Natural killer cell treated with Interleukin-12 subunit alpha and Interleukin-12 subunit beta and Interleukin-15 and Interleukin-18, amount 100 ng/mL, for 72 hours (primary cell): ENCODE results near the gene PAXIP1. TPM values are rescaled to one million over a fixed set of nuclear protein-coding genes. Genes with fewer than 3 reads are reported as not detected.
"Not testable (repeated sequence)": the region's sequence is repeated elsewhere in the genome, so short reads cannot be mapped to it uniquely, and the experiment has no call there.

ENCODE experiments used
- ATAC-seq, 2 donors: fragments of 150-1000 bp; cut with Tn5 transposase in 1 of 2; sonication (Bioruptor Pico), chemical (Tn5 transposase) in 1 of 2; 2 replicates each; pipeline ENCODE4 v1.10.0; 2021
- DNase-seq: peaks from one replicate; pipeline ENCODE4 v3.0.0; 2022; ENCODE audit warnings: low spot score
- H3K27ac Mint-ChIP-seq, 2 donors: 1 replicate in 1 of 2; 2 replicates in 1 of 2; pipeline ENCODE4 v1.8.0; 2022; ENCODE audit warnings: mixed read lengths in 2 of 2, mild to moderate bottlenecking in 1 of 2, moderate library complexity in 1 of 2
- H3K27me3 Mint-ChIP-seq, 2 donors: 1 replicate in 1 of 2; 2 replicates in 1 of 2; pipeline ENCODE4 v1.8.0; 2022; ENCODE audit warnings: mixed read lengths in 2 of 2
- H3K36me3 Mint-ChIP-seq: one replicate; pipeline ENCODE4 v1.8.0; 2022; ENCODE audit warnings: mixed read lengths
- H3K4me1 Mint-ChIP-seq, 2 donors: 1 replicate in 1 of 2; 2 replicates in 1 of 2; pipeline ENCODE4 v1.8.0; 2022; ENCODE audit warnings: low read depth in 2 of 2, mixed read lengths in 2 of 2, mild to moderate bottlenecking in 1 of 2
- H3K4me3 Mint-ChIP-seq: one replicate; pipeline ENCODE4 v1.8.0; 2022; ENCODE audit warnings: mixed read lengths
- H3K9me3 Mint-ChIP-seq: 2 replicates; pipeline ENCODE4 v1.8.0; 2022; ENCODE audit warnings: mixed read lengths
- total RNA-seq, 2 donors: library from RNA; stranded (reverse); gene quantifications; one replicate each; pipeline ENCODE4 v1.2.3, GENCODE V29; 2022

Gene PAXIP1
- total RNA-seq, 2 donors from 2014 or later = 19.3 to 33.4 TPM

- H3K9me3 Mint-ChIP-seq = no peaks in the 10 kb centered on the region
- peaks cover 25% of the 10 kb centered on the region for H3K36me3 Mint-ChIP-seq
- H3K4me3 Mint-ChIP-seq = no peak overlapping the region
- ATAC-seq = no peak
- no peak overlapping the region for H3K27ac Mint-ChIP-seq
- no peaks in the 10 kb centered on the region for H3K27me3 Mint-ChIP-seq
- no peak for DNase-seq
- H3K4me1 Mint-ChIP-seq = no peaks in the 10 kb centered on the region
Observed at GRCh38 chr7:154947604-154948003, 55.3 kb downstream of the PAXIP1 start.

GRCh38 chr7:154946166-154946565 is 56.8 kb downstream of the PAXIP1 start:
- no peaks in the 10 kb centered on the region for H3K4me1 Mint-ChIP-seq

GRCh38 chr7:154943906-154944305 is 59.0 kb downstream of the PAXIP1 start:
- no peaks in the 10 kb centered on the region for H3K9me3 Mint-ChIP-seq
- DNase-seq = no peak
- H3K4me1 Mint-ChIP-seq = no peaks in the 10 kb centered on the region
- no peak overlapping the region for H3K4me3 Mint-ChIP-seq
- H3K27ac Mint-ChIP-seq = no peak overlapping the region
- ATAC-seq = no peak
- H3K27me3 Mint-ChIP-seq = no peaks in the 10 kb centered on the region
- H3K36me3 Mint-ChIP-seq = peaks cover 11% of the 10 kb centered on the region

More at GRCh38 chr7:154946166-154946565, 56.8 kb downstream of the PAXIP1 start:
- no peaks in the 10 kb centered on the region for H3K9me3 Mint-ChIP-seq
- no peak for DNase-seq
- no peak overlapping the region for H3K27ac Mint-ChIP-seq
- H3K27me3 Mint-ChIP-seq = no peaks in the 10 kb centered on the region
- peaks cover 19% of the 10 kb centered on the region for H3K36me3 Mint-ChIP-seq
- H3K4me3 Mint-ChIP-seq = no peak overlapping the region
- ATAC-seq = no peak

- Mint-ChIP-seq H3K9me3 (no peaks in the 10 kb centered on the region), H3K4me3 (no peak overlapping the region), H3K36me3 (peaks cover 9% of the 10 kb centered on the region), H3K27ac (no peak overlapping the region), H3K4me1 (no peaks in the 10 kb centered on the region), H3K27me3 (no peaks in the 10 kb centered on the region)
- ATAC-seq = no peak
- DNase-seq = no peak
Observed at GRCh38 chr7:154942691-154943090, 60.2 kb downstream of the PAXIP1 start.

GRCh38 chr7:154937837-154938236 is 65.1 kb downstream of the PAXIP1 start:
- Mint-ChIP-seq H3K36me3 (peaks cover 18% of the 10 kb centered on the region), H3K4me1 (peaks cover 0 to 3% of the 10 kb centered on the region in 2 donors), H3K4me3 (no peak overlapping the region), H3K9me3 (peaks cover 7% of the 10 kb centered on the region), H3K27me3 (no peaks in the 10 kb centered on the region), H3K27ac (no peak overlapping the region)
- ATAC-seq = no peak
- DNase-seq = no peak

- not testable (repeated sequence) for H3K27me3 Mint-ChIP-seq, ATAC-seq, H3K27ac Mint-ChIP-seq, DNase-seq, H3K4me3 Mint-ChIP-seq, H3K9me3 Mint-ChIP-seq, H3K4me1 Mint-ChIP-seq
- peaks cover 18% of the 10 kb centered on the region for H3K36me3 Mint-ChIP-seq
Observed at GRCh38 chr7:154934353-154934952, 68.5 kb downstream of the PAXIP1 start.

GRCh38 chr7:154931906-154932305 is 71.0 kb downstream of the PAXIP1 start:
- peaks cover 7% of the 10 kb centered on the region for H3K9me3 Mint-ChIP-seq
- H3K4me3 Mint-ChIP-seq = no peak overlapping the region
- H3K4me1 Mint-ChIP-seq = peaks cover 23 to 24% of the 10 kb centered on the region in 2 donors
- H3K27ac Mint-ChIP-seq = no peak overlapping the region
- H3K36me3 Mint-ChIP-seq = peaks cover 18% of the 10 kb centered on the region
- peaks cover 0 to 3% of the 10 kb centered on the region in 2 donors for H3K27me3 Mint-ChIP-seq
- no peak for ATAC-seq
- no peak for DNase-seq

- Mint-ChIP-seq H3K27me3 (peaks cover 6 to 14% of the 10 kb centered on the region in 2 donors), H3K27ac (peak overlapping the region; percentile 70 to 96), H3K9me3 (peaks cover 3% of the 10 kb centered on the region), H3K36me3 (peaks cover 9% of the 10 kb centered on the region), H3K4me3 (peak overlapping the region; percentile 94), H3K4me1 (peaks cover 19 to 24% of the 10 kb centered on the region in 2 donors)
- DNase-seq (no peak), ATAC-seq (no peak)
Observed at GRCh38 chr7:154929006-154929726, 73.8 kb downstream of the PAXIP1 start.

GRCh38 chr7:154928136-154929005 is 74.6 kb downstream of the PAXIP1 start:
- Mint-ChIP-seq H3K27me3 (peaks cover 7 to 17% of the 10 kb centered on the region in 2 donors), H3K9me3 (no peaks in the 10 kb centered on the region), H3K4me3 (peak overlapping the region; percentile 94), H3K36me3 (peaks cover 3% of the 10 kb centered on the region), H3K27ac (peak overlapping the region; percentile 70 to 96), H3K4me1 (peaks cover 19 to 24% of the 10 kb centered on the region in 2 donors)
- ATAC-seq (peak; percentile 82 to 90), DNase-seq (no peak)

- peak overlapping the region; percentile 94 for H3K4me3 Mint-ChIP-seq
- peaks cover 7 to 17% of the 10 kb centered on the region in 2 donors for H3K27me3 Mint-ChIP-seq
- peaks cover 19 to 24% of the 10 kb centered on the region in 2 donors for H3K4me1 Mint-ChIP-seq
- H3K9me3 Mint-ChIP-seq = no peaks in the 10 kb centered on the region
- ATAC-seq (peak; percentile 63 to 66), DNase-seq (peak; percentile 84)
- peak overlapping the region; percentile 70 to 96 for H3K27ac Mint-ChIP-seq
- H3K36me3 Mint-ChIP-seq = no peaks in the 10 kb centered on the region
Observed at GRCh38 chr7:154927624-154928125, 75.2 kb downstream of the PAXIP1 start.

GRCh38 chr7:154922472-154922871 is 80.5 kb downstream of the PAXIP1 start:
- H3K36me3 Mint-ChIP-seq, H3K9me3 Mint-ChIP-seq, H3K4me3 Mint-ChIP-seq, ATAC-seq, H3K27ac Mint-ChIP-seq, DNase-seq, H3K4me1 Mint-ChIP-seq: not testable (repeated sequence)
- peaks cover 13 to 17% of the 10 kb centered on the region in 2 donors for H3K27me3 Mint-ChIP-seq

GRCh38 chr7:154919344-154920225 is 83.3 kb downstream of the PAXIP1 start:
- DNase-seq (no peak), ATAC-seq (no peak)
- H3K27me3 Mint-ChIP-seq = peaks cover 7 to 21% of the 10 kb centered on the region in 2 donors
- peaks cover 0 to 3% of the 10 kb centered on the region in 2 donors for H3K4me1 Mint-ChIP-seq
- H3K36me3 Mint-ChIP-seq = no peaks in the 10 kb centered on the region
- H3K27ac Mint-ChIP-seq = no peak overlapping the region
- no peak overlapping the region for H3K4me3 Mint-ChIP-seq
- no peaks in the 10 kb centered on the region for H3K9me3 Mint-ChIP-seq

GRCh38 chr7:154918741-154919140 is 84.2 kb downstream of the PAXIP1 start:
- H3K4me1 Mint-ChIP-seq = peaks cover 0 to 6% of the 10 kb centered on the region in 2 donors
- H3K27ac Mint-ChIP-seq = no peak overlapping the region
- H3K36me3 Mint-ChIP-seq = no peaks in the 10 kb centered on the region
- ATAC-seq (no peak), DNase-seq (no peak)
- H3K27me3 Mint-ChIP-seq = peaks cover 0 to 18% of the 10 kb centered on the region in 2 donors
- H3K9me3 Mint-ChIP-seq = no peaks in the 10 kb centered on the region
- H3K4me3 Mint-ChIP-seq = no peak overlapping the region
